ENCODE results near the gene MED27.

MED27 gene

GRCh38 chr9:131849391-131849790 is 230.3 kb downstream of the MED27 start:
- TF ChIP-seq, protein P1, sequence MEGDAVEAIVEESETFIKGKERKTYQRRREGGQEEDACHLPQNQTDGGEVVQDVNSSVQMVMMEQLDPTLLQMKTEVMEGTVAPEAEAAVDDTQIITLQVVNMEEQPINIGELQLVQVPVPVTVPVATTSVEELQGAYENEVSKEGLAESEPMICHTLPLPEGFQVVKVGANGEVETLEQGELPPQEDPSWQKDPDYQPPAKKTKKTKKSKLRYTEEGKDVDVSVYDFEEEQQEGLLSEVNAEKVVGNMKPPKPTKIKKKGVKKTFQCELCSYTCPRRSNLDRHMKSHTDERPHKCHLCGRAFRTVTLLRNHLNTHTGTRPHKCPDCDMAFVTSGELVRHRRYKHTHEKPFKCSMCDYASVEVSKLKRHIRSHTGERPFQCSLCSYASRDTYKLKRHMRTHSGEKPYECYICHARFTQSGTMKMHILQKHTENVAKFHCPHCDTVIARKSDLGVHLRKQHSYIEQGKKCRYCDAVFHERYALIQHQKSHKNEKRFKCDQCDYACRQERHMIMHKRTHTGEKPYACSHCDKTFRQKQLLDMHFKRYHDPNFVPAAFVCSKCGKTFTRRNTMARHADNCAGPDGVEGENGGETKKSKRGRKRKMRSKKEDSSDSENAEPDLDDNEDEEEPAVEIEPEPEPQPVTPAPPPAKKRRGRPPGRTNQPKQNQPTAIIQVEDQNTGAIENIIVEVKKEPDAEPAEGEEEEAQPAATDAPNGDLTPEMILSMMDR (IDR thresholded peaks at IDR 0.05; ENCODE audit: control insufficient read depth, insufficient read depth, low read depth, low read length, missing control alignments) = no peak
- DNase-seq (ENCODE audit: low read depth) = no peak
- no peak overlapping the region for H3K4me3 ChIP-seq (ENCODE audit: control insufficient read depth, low read depth, low read length)

DNA sequence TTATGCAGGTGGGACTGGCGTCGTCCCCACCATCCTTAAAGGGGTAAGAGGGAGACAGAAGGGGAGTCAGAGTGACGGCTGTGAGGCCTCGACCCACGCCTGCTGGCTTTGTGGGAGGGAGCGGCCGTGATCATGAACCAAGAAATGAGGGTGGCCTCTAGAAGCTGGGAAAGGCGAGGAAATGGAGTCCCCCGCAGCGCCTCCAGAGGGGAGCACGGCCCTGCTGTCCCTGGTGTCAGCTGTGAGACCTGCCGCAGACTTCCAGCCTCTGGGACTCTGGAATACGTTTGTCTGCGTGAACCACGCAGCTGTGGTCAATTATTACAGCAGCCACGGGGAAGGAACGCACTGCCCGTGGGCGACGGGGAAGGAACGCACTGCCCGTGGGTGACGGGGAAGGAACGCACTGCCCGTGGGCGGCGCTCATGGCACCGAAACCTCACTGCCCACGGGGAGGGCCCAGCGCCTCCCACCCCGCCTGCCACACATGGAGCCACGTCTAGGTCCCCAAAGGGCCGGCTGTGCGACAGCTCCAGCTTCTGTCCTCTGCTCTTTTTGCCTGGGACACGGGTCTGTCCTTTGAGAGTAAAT is 231.0 kb downstream of the MED27 start:
- no peak overlapping the region for H3K4me3 ChIP-seq (ENCODE audit: control insufficient read depth, low read depth, low read length)
- TF ChIP-seq, protein P1 (IDR thresholded peaks at IDR 0.05; ENCODE audit: control insufficient read depth, insufficient read depth, low read depth, low read length, missing control alignments) = no peak
- no peak for DNase-seq (ENCODE audit: low read depth)

DNA sequence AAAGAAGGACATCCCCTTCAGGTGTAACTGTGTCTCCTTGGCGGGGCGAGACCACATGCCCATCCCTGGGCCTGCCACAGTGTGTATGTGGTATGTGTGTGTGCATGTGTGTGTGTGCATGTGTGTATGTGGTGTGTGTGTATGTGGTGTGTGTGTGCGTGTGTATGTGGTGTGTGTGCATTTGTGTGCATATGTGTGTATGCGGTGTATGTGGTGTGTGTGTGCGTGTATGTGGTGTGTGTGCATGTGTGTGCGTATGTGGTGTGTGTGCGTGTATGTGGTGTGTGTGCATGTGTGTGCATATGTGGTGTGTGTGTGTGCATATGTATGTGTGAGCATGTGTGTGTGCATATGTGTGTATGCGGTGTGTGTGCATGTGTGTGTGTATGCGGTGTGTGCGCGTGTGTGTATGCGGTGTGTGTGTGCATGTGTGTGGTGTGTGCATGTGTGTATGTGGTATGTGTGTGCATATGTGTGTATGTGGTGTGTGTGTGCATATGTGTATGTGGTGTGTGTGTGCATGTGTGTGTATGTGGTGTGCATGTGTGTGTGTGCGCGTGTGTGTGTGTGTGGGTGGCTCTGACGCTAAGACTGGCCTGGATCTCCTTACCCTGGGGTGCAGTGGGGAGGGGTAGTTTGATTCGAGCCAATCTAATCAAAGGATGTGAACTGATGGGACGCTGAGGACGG is 231.9 kb downstream of the MED27 start:
- H3K4me3 ChIP-seq (ENCODE audit: control insufficient read depth, low read depth, low read length) = no peak overlapping the region
- no peak for DNase-seq (ENCODE audit: low read depth)
- TF ChIP-seq, protein P1 (IDR thresholded peaks at IDR 0.05; ENCODE audit: control insufficient read depth, insufficient read depth, low read depth, low read length, missing control alignments) = no peak

- DNase-seq (ENCODE audit: low read depth) = no peak
Observed at GRCh38 chr9:131845305-131846298, 234.1 kb downstream of the MED27 start.

GRCh38 chr9:131844745-131845118 is 234.9 kb downstream of the MED27 start:
- TF ChIP-seq, protein P1 (IDR thresholded peaks at IDR 0.05; ENCODE audit: control insufficient read depth, insufficient read depth, low read depth, low read length, missing control alignments) = no peak
- DNase-seq (ENCODE audit: low read depth) = no peak
- H3K4me3 ChIP-seq (ENCODE audit: control insufficient read depth, low read depth, low read length) = no peak overlapping the region

More at GRCh38 chr9:131845305-131846298, 234.1 kb downstream of the MED27 start:
- TF ChIP-seq, protein P1 (IDR thresholded peaks at IDR 0.05; ENCODE audit: control insufficient read depth, insufficient read depth, low read depth, low read length, missing control alignments) = no peak
- no peak overlapping the region for H3K4me3 ChIP-seq (ENCODE audit: control insufficient read depth, low read depth, low read length)

DNA sequence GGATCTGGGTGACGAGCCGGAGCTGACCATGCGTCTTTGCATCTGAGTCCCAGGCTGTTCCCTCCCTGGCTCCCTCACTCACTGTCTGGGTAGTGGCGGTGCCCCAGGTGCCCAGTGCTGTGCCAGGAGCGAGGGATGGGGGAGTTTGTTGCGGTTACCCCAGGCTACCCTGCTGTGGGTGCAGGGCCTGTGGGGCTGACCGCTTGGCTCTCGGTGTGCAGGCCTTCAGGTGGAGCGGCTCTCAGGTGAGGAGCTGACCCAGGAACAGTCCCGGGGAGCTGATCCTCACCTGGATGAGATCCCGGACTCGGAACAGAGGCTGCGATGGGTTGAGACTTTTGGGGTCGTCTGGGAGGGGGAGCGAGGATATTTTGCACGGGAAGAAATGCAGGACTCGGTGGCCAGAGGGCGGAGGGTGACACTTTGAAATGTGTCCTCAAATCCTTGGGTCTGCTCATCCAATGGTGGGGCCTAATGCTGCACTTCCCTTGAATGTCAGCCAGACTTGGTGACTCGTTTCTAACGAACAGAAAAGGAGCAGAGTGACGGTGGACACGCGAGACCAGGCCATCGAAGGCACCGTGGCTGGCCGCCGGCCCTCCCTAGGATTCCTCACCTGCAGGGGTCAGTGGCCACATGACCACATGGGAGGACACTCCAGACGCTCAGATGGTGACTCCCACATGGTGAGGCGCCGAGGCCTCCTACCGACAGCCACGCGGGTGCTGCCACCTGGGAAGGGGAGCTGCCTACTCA is 235.5 kb downstream of the MED27 start:
- TF ChIP-seq, protein P1 (IDR thresholded peaks at IDR 0.05; ENCODE audit: control insufficient read depth, insufficient read depth, low read depth, low read length, missing control alignments) = no peak
- no peak overlapping the region for H3K4me3 ChIP-seq (ENCODE audit: control insufficient read depth, low read depth, low read length)
- no peak for DNase-seq (ENCODE audit: low read depth)
